Measurements from ENCODE around the gene ZC3H10. TPM values are rescaled to one million over a fixed set of nuclear protein-coding genes. Genes with fewer than 3 reads are reported as not detected.

Gene ZC3H10
- total RNA-seq, 1 donor from 2014 or later, result 3.0 TPM

DNA sequence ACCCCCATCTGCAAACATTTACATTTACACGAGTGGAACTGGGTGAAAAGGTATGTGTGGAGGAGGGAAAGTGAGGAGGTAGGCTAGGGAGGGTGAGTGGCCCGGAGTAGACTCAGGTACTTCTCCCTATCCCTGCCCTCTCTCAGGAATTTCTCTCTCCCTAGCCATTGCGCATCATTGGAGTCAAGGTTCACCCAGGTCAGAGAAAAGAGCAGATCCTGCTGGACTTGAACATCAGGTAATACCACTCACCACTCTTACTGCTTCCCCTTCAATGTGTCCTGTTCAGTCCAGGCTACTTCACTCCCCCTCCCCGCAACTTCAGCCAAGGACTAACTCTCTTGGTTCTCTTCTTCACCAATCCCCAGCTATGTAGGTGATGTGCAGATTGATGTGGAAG, 12.8 kb downstream of the ZC3H10 start:
- no peak for DNase-seq (ENCODE audit: low read depth)
- H3K27me3 ChIP-seq (ENCODE audit: control insufficient read depth, insufficient read depth, low read length), result no peaks in the 10 kb centered on the region
- no peak overlapping the region for H3K4me3 ChIP-seq (ENCODE audit: low read depth, low read length)
- TF ChIP-seq, protein P1, sequence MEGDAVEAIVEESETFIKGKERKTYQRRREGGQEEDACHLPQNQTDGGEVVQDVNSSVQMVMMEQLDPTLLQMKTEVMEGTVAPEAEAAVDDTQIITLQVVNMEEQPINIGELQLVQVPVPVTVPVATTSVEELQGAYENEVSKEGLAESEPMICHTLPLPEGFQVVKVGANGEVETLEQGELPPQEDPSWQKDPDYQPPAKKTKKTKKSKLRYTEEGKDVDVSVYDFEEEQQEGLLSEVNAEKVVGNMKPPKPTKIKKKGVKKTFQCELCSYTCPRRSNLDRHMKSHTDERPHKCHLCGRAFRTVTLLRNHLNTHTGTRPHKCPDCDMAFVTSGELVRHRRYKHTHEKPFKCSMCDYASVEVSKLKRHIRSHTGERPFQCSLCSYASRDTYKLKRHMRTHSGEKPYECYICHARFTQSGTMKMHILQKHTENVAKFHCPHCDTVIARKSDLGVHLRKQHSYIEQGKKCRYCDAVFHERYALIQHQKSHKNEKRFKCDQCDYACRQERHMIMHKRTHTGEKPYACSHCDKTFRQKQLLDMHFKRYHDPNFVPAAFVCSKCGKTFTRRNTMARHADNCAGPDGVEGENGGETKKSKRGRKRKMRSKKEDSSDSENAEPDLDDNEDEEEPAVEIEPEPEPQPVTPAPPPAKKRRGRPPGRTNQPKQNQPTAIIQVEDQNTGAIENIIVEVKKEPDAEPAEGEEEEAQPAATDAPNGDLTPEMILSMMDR (IDR thresholded peaks at IDR 0.05; ENCODE audit: insufficient read depth, low read length, poor library complexity, severe bottlenecking), result no peak
- peaks cover 3% of the 10 kb centered on the region for H3K36me3 ChIP-seq (ENCODE audit: control insufficient read depth, insufficient read depth, low read length)

GRCh38 chr12:56134897-56135296, 16.8 kb downstream of the ZC3H10 start:
- Histone ChIP-seq H3K4me3 (ENCODE audit: low read depth, low read length) (no peak overlapping the region), H3K36me3 (ENCODE audit: control insufficient read depth, insufficient read depth, low read length) (peaks cover 3% of the 10 kb centered on the region), H3K27me3 (ENCODE audit: control insufficient read depth, insufficient read depth, low read length) (no peaks in the 10 kb centered on the region)
- DNase-seq (ENCODE audit: low read depth), result no peak
- TF ChIP-seq, protein P1 (IDR thresholded peaks at IDR 0.05; ENCODE audit: insufficient read depth, low read length, poor library complexity, severe bottlenecking), result no peak

- H3K27me3 ChIP-seq (ENCODE audit: control insufficient read depth, insufficient read depth, low read length), result no peaks in the 10 kb centered on the region
- TF ChIP-seq, protein P1 (IDR thresholded peaks at IDR 0.05; ENCODE audit: insufficient read depth, low read length, poor library complexity, severe bottlenecking), result no peak
- DNase-seq (ENCODE audit: low read depth), result no peak
- no peak overlapping the region for H3K4me3 ChIP-seq (ENCODE audit: low read depth, low read length)
- peaks cover 4% of the 10 kb centered on the region for H3K36me3 ChIP-seq (ENCODE audit: control insufficient read depth, insufficient read depth, low read length)
Observed at GRCh38 chr12:56137853-56138571, 19.9 kb downstream of the ZC3H10 start.

- H3K4me3 ChIP-seq (ENCODE audit: low read depth, low read length), result no peak overlapping the region
- DNase-seq (ENCODE audit: low read depth), result no peak
- peaks cover 7% of the 10 kb centered on the region for H3K36me3 ChIP-seq (ENCODE audit: control insufficient read depth, insufficient read depth, low read length)
- no peaks in the 10 kb centered on the region for H3K27me3 ChIP-seq (ENCODE audit: control insufficient read depth, insufficient read depth, low read length)
- TF ChIP-seq, protein P1 (IDR thresholded peaks at IDR 0.05; ENCODE audit: insufficient read depth, low read length, poor library complexity, severe bottlenecking), result no peak
Observed at GRCh38 chr12:56141946-56142784, 24.1 kb downstream of the ZC3H10 start.

DNA sequence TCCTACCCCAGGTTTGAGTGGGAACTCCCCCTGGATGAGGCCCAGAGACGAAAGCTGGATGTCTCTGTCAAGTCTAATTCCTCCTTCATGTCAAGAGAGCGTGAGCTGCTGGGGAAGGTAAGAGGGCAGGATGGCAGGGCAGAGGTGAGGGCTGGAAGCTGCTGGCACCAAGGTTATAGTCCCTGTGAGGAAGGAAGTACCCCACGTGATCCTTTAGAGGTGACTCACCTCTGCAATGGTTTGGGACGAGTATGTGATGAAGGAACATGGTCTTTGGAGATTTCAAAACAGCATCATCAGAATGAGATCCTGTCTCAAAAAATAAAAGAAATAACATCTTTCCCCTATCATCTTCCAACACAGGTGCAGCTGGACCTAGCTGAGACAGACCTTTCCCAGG, 25.2 kb downstream of the ZC3H10 start:
- Histone ChIP-seq H3K36me3 (ENCODE audit: control insufficient read depth, insufficient read depth, low read length) (peaks cover 7% of the 10 kb centered on the region), H3K27me3 (ENCODE audit: control insufficient read depth, insufficient read depth, low read length) (no peaks in the 10 kb centered on the region), H3K4me3 (ENCODE audit: low read depth, low read length) (no peak overlapping the region)
- TF ChIP-seq, protein P1 (IDR thresholded peaks at IDR 0.05; ENCODE audit: insufficient read depth, low read length, poor library complexity, severe bottlenecking), result no peak
- no peak for DNase-seq (ENCODE audit: low read depth)

Measured in kidney epithelial cell (primary cell).